Pulmonary artery endothelial cell (primary cell): Measurements from ENCODE around the gene ARRDC1. TPM values are rescaled to one million over a fixed set of nuclear protein-coding genes. Genes with fewer than 3 reads are reported as not detected.
A peak's percentile ranks its signal among the peaks of the same experiment; 100 is the strongest.
"Not testable (repeated sequence)": the region's sequence is repeated elsewhere in the genome, so short reads cannot be mapped to it uniquely, and the experiment has no call there.

Experiments used
- DNase-seq: peaks from one replicate; pipeline ENCODE4 v3.0.0-alpha.2; 2011; ENCODE audit warnings: low read depth, low spot score
- total RNA-seq: library from RNA; depleted of rRNA; stranded (reverse); fragments of >200 nt; gene quantifications from 2 replicates; pipeline ENCODE4 v1.2.3, GENCODE V29; 2014

Gene ARRDC1
- total RNA-seq, 1 donor from 2014 or later = 22.1 TPM

DNA sequence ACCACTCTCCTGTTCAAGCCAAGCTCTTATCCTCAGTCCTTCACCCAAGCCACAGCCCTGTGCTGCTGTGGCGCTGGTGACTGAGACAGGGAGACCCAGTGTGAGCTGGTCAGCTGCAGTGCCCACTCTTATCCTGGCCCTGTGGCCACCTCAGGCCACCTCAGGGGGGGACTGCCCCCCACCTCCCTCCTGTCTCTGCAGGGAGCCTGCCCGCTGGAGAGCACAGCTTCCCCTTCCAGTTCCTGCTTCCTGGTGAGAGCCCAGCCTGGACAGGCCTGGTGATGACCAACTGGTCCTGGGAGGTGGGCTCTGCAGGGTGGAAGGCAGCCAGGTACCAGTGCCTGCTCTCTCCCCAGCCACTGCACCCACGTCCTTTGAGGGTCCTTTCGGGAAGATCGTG lies 7.8 kb downstream of the ARRDC1 start:
- no peak for DNase-seq

DNA sequence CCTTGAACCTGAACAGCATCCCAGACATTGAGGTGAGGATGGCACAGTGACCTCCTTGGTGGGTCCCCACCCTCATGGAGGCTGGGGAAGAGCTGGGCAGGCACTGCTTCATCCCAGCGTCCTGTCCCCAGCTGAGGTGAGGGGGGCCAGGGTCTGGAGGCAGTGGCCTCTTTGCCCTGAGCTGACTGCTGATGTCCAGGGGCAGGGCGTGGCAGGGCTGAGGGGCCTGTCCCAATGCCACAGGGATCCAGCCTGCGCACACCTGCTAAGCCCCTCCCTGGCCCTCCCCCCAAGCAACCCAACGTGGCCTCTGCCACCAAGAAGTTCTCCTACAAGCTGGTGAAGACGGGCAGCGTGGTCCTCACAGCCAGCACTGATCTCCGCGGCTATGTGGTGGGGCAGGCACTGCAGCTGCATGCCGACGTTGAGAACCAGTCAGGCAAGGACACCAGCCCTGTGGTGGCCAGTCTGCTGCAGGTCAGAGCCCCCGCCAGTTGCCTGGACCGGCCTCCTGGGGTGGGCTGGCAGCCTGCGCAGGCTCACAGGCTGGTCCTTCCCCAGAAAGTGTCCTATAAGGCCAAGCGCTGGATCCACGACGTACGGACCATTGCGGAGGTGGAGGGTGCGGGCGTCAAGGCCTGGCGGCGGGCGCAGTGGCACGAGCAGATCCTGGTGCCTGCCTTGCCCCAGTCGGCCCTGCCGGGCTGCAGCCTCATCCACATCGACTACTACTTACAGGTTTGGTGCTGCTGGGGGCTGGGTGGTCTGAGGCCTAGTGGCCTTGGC lies 8.4 kb downstream of the ARRDC1 start:
- DNase-seq = no peak

DNA sequence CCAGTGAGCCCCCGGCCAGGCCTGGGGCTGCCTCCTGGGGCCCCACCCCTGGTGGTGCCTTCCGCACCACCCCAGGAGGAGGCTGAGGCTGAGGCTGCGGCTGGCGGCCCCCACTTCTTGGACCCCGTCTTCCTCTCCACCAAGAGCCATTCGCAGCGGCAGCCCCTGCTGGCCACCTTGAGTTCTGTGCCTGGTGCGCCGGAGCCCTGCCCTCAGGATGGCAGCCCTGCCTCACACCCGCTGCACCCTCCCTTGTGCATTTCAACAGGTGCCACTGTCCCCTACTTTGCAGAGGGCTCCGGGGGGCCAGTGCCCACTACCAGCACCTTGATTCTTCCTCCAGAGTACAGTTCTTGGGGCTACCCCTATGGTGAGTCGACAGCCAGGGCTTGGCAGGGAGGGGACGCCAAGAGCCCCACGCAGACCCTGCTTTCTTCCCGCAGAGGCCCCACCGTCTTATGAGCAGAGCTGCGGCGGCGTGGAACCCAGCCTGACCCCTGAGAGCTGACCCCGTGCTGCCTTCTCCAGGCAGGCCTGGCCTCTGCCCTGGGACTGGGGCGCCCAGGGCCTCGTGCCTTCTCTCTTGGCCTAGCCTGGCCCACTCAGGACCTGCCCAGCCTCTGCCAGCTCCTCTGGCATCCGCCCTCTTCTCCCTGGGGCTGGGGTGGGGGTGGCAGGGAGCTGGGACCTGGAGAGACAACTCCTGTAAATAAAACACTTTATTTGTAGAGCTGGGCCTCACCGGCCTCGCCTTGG lies 9.3 kb downstream of the ARRDC1 start:
- DNase-seq = no peak

DNA sequence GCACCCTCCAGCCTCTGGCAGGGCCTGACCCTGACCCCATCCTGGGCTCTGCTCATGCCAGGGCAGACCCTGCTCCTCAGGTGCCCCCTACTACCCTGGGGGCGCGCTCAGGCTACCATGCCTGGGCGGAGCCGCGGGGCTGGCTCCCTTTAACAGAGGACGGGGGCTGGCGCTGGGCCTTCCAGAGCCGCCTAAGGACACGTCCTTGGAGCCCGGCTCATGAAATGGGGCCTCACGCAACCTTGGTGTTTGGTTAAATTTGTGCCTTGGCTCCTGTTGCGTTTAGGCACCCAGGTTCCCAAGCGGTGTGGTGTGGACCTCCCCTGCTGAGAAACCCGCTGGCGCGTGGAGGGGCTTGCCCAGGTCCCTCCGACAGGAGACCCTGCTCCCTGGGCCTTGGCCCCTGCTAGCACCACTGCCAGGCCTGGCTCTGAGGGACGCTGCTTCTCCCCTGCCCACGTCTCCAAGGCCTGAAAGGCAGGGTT lies 9.9 kb downstream of the ARRDC1 start:
- DNase-seq = no peak

DNA sequence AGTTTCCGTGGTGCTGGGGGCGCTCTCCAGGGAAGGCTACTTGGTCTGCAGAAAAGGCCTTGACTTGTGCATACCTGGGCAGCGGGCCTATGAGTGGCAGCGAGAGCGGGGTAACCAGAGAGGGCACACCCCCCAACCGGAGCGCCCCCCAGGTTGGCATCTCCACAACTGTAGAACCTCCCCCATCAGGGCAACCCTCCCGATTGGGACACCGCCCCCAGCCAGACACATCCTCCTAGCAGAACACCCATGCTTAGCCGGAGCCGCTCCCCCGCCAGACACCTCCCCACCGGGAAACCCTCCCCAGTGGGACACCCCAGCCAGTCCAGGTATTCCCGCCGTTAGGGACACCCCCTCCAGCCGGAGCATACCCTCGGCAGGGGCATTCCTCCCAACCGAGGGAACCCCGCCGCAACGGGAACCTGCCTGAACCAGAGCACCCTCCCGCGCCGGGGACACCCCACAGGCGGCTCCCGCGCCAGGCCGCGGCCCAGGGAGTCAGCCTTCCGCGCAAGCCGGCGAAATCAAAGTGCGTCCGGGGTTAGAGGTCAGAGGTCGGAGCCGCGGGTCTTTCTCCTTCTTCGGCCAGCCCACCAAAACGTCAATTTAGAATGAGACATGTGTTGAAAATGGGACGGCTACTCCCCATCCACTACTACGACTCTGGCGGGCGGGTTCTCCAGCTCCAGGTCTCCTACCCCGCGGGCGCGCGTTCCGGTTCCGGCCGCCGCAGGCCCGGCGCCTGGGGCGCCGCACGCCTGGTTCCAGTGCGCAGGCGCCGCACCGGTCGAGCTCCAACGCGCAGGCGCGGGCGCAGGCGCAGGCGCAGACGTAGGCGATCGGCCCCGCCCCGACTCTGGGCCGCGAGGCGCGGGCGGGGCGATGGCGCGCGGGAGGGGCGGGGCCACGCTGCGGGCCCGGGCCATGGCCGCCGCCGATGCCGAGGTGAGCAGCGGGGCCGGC lies 12.9 kb downstream of the ARRDC1 start, which contains the start of gene EHMT1:
Gene EHMT1, plus strand, starts transcription at position 901 of the 963 bp plus-strand sequence. Its CDS starts 24 bp downstream, at position 925.
- DNase-seq = no peak

DNA sequence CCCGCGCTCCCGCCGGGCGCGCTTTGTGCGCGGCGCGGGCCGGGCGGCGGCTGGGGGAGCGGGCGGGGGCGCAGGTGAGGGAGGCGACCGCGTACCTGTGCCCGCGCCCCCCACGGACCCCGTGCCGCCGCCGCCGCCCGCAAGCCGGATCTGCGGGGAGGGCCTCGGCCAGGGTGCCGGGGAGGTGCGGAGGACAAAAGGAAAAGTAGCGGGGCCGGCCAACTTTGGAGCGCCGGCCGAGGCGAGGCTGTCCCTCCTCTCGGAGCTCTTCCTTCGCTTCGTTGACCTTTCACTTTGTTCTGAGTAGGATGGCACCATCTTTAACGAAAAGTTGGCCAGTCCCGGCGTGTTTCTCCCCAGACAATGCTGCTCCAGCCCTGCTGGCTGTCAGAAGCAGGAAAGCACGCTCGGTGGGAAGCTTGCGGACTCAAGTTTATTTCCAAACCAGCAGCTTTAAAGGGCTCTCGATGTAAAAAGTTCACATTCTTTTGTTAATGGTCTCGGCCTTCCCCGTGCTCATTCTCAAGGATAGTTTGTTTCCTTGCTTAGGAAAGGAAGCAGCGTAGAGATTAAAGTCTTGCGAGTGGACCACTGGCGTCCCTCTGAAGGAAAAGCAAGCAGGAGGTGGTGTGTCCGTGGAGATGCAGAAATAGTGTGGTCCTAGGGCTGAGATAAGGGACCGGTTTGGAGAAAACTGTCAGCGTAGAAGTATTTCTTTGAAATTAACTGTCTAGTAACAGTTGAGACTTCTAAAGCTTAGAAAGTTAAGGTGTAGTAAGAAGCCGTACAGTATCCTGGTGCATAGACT lies 14.0 kb downstream of the ARRDC1 start:
- no peak for DNase-seq

DNA sequence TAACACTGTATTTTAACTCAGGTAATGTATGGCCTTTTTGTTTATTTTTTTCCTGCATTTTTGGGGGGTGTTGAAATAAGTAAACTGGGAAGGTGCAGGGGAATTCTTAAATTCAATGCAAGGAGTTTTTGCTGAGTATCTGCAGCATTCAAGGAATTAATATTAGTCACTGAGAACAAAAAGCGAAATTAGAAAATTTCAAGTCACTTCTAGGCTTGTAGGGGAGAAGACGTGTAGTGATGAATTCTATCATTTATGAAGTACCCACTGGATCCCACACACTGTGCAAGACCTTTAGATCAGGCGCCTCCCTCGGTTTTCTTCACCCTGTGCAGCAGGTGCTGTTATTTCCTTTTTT lies 14.5 kb downstream of the ARRDC1 start:
- DNase-seq = no peak

DNA sequence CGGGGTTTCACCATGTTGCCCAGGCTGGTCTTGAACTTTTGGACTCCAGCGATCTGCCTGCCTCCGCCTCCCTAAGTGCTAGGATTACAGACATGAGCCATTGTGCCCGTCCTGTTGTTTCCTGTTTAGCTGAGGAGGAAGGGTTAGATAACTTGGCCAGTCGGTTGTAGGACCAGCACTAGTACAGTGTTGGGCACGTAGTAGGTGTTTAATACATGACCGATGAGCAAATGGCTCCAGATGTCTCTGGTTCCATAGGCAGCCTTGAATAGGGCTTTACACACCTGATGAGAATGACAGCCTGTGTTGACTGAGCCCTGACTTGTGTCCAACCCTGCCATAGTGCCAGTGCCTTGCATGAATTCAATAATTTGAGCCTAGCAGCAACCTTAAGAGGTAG lies 15.1 kb downstream of the ARRDC1 start:
- no peak for DNase-seq

DNA sequence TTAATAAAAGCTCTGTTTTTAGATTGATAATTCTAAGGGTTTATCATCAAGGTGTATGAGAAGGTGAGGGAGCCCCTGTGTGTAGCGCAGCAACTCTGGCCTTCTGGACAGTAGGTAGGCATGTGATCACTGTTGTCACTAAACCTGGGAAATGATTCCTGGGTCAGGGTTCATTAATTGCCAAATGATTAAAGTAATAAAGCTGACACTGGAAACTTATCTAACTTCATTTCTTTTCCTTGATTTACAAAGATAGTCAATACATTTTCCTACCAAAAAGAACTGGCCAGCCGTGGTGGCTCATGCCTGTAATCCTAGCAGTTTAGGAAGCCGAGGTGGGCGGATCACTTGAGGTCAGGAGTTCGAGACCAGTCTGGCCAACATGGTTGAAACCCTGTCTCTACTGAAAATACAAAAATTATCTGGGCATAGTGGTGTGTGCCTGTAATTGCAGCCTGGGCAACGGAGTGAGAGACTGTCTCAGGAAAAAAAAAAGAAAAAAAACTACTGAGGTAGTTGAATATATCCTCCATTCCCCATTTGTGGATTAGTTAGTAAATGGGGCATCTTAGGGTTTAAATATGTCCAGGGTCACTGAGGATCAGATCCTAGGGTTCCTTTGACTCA lies 15.8 kb downstream of the ARRDC1 start:
- no peak for DNase-seq

DNA sequence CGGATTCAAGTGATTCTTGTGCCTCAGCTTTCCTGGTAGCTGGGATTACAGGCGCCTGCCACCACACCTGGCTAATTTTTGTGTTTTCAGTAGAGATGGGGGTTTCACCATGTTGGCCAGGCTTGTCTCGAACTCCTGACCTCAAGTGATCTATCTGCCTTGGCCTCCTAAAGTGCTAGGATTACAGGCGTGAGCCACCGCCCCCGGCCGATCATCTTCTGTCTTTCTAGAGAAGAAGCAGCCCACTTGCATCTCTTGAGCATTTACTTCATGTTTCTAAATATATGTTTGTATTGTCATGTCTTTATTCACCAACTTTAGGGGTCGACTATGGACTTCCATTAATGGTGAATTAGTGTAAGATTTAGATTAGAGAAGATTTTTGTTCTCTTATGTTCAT lies 16.7 kb downstream of the ARRDC1 start:
- not testable (repeated sequence) for DNase-seq

DNA sequence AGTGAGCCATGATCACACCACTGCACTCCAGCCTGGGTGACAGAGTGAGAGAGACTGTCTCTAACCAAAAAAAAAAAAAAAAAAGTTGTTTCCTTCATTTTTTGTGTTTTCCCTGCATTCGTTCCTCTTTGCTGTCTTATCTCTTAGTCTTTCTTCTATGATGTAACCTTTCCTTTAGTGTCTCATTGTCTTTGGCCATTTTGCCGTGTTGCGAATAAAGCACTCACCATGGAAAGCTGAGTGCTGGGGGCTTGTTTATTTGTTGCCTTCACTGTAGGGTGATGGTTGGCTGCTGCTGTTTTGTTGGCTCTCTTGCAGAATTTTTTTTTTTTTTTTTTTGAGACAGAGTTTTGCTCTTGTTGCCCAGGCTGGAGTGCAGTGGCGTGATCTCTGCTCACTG lies 21.0 kb downstream of the ARRDC1 start:
- no peak for DNase-seq

DNA sequence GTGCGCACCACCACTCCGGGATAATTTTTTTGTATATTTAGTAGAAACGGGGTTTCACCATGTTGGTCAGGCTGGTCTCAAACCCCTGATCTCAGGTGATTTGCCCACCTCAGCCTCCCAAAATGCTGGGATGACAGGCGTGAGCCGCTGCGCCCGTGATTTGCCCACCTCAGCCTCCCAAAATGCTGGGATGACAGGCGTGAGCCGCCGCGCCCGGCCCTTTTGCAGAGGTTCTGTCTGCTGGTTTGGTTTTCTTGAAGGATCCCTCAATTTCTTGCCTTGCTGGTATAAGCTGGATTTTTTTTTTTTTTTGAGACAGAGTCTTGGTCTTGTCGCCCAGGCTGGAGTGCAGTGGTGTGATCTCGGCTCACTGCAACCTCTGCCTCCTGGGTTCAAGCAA lies 21.9 kb downstream of the ARRDC1 start:
- not testable (repeated sequence) for DNase-seq

DNA sequence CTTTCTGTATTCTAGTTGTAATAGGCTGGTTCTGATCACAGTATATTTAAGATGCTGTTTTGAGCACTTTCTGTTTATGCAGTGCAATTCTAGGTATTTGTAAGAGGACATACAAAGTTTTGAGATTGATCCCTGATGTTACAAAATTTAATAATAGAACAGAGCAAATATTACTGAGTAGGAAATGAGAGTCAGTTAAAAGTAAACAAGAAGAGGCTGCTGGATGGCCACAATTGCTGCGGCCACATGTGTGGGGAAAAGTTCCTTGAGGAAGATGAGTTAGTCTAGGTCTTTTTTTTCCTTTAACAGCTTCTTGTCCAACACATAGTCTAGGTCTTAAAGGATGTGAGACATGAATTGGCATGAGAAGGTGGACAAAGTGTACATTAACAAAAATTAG lies 24.6 kb downstream of the ARRDC1 start:
- no peak for DNase-seq

DNA sequence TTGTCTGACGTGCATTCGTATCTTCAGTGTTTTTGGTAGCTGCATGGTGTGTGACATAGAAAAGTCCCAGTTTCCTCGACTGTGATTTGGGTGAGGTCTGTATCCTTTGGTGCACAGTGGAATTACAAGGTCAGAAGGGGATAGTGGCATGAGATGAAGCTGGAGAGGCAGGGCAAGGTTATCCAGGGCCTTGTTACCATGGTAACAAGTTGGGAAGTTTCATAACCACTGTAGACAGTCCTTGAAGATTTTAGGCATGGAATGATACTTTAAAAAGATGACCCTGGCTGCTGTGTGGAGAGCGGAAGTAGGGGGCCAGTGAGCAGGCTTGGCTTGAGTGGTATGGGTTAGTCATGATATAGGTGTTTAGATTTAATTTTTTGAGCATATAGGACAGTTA lies 25.2 kb downstream of the ARRDC1 start:
- no peak for DNase-seq

DNA sequence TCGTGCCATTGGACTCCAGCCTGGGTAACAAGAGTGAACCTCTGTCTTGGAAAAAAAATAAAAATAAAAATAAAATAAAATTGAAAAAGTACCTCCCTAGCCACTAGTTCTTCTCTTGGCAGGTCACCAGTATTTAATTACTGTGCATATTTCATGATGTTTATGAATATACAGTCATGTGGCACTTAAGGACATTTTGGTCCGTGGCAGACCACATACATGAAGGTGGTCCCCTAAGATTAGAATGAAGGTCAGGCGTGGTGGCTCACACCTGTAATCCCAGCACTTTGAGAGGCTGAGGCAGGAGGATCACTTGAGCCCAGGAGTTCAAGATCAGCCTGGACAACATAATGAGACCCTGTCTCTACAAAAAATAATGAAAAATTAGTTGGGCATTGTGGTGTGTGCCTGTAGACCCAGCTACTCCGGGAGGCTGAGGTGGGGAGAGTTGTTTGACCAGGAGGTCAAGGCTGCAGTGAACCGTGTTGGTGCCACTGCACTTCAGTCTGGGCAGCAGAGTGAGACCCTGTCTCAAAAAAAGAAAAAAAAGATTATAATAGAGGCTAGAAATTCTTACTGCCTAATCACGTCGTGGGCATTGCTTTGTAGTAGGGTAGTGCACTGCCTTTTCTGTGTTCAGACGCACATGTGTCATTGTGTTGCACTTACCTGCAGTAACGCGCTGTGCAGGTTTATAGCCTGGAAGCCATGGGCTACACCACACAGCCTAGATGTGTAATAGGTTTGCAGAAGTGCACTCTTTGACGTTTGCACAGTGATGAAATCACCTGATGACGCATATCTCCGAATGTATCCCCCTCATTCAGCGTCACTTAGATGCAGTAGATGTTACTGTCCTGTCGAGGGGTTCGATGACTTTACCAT lies 26.1 kb downstream of the ARRDC1 start:
- no peak for DNase-seq

DNA sequence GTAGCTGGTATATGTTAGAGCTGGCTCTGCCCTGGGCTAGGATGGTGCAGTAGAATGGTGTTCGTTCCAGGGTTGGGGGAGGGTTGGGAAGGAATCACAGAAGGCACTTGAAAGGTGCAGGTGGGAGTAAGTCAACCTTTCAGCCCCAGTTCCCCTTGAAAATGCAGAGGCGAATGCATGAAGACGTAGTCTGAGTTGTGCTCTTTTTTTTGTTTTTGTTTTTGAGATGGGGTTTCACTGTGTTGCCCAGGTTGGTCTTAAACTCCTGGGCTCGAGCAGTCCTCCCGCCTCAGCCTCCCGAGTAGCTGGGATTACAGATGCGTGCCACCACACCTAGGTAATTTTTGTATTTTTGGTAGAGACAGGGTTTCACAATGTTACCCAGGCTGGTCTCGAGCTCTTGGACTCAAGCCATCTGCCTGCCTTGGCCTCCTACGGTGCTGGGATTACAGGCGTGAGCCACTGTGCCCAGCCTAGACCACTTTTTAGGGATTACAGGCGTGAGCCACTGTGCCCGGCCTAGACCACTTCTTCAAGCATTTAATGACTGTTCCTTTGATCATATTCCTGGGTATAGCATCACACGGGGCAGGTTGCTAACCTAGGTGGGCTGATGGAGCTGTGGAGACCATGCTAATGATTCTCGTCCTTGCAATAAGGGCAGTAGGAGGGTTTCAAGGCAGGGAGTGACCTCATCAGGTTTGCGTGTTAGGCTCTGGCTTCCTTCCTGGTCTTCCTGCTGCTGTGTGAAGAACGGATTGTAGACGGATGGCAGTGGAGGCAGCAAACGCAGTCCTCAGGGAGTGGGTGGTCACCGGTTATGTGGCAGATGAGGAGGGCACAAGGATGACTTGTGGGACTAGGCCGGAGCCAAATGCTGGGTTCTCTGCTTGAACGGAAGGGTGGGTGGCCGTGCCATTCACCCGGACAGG lies 27.0 kb downstream of the ARRDC1 start:
- peak; percentile 50 for DNase-seq

DNA sequence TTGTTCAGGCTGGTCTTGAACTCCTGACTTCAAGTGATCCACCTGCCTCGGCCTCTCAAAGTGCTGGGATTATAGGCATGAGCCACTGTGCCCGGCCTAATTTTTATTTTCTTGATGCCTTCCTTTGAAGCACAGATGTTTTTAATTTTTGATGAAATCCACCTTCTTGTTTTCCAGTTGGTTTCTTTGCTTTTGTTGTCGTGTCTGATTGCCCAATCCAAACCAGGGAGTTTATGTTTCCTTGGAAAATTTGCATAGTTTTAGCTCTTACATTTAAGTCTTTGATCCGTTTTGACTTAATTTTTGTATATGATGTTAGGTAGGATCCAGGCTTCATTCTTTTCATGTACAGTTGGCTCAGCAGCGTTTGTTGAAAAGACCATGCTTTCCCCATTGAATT lies 28.5 kb downstream of the ARRDC1 start:
- no peak for DNase-seq

DNA sequence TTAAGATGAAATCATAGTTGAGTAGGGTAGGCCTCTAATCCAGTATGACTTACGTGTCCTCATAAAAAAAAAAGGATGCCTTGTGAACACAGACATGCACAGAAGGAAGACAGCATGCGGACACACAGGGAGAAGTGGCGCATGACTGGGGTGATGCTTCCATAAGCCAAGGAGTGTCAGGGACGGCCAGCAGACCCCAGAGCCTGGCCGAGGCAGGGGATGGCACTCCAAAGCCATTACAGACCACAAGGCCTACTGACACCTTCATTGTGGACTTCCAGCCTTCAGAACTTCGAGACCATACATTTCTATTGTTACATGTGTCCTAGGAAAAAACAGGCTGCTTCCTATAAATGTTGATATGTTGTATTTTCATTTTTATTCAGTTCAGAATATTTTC lies 33.2 kb downstream of the ARRDC1 start:
- no peak for DNase-seq
